ENCODE measurements around the gene MDM2. TPM values are rescaled to one million over a fixed set of nuclear protein-coding genes. Genes with fewer than 3 reads are reported as not detected.

Gene MDM2
- total RNA-seq, 1 donor from 2014 or later, result 160 TPM

GRCh38 chr12:68878846-68879245, 70.9 kb downstream of the MDM2 start:
- H3K4me3 Mint-ChIP-seq (ENCODE audit: unreplicated experiment), result no peak overlapping the region
- H3K27me3 Mint-ChIP-seq (ENCODE audit: low read depth), result peaks cover 2% of the 10 kb centered on the region
- DNase-seq (ENCODE audit: low spot score), result no peak
- TF ChIP-seq, protein P1, sequence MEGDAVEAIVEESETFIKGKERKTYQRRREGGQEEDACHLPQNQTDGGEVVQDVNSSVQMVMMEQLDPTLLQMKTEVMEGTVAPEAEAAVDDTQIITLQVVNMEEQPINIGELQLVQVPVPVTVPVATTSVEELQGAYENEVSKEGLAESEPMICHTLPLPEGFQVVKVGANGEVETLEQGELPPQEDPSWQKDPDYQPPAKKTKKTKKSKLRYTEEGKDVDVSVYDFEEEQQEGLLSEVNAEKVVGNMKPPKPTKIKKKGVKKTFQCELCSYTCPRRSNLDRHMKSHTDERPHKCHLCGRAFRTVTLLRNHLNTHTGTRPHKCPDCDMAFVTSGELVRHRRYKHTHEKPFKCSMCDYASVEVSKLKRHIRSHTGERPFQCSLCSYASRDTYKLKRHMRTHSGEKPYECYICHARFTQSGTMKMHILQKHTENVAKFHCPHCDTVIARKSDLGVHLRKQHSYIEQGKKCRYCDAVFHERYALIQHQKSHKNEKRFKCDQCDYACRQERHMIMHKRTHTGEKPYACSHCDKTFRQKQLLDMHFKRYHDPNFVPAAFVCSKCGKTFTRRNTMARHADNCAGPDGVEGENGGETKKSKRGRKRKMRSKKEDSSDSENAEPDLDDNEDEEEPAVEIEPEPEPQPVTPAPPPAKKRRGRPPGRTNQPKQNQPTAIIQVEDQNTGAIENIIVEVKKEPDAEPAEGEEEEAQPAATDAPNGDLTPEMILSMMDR (IDR thresholded peaks at IDR 0.05), result no peak
- H3K9me3 Mint-ChIP-seq (ENCODE audit: low read depth), result peaks cover 4% of the 10 kb centered on the region
- no peaks in the 10 kb centered on the region for H3K4me1 Mint-ChIP-seq (ENCODE audit: low read depth)
- no peak overlapping the region for H3K27ac Mint-ChIP-seq (ENCODE audit: unreplicated experiment)
- H3K36me3 Mint-ChIP-seq (ENCODE audit: low read depth), result no peaks in the 10 kb centered on the region

GRCh38 chr12:68880660-68881325, 72.8 kb downstream of the MDM2 start:
- Mint-ChIP-seq H3K4me1 (ENCODE audit: low read depth) (no peaks in the 10 kb centered on the region), H3K27ac (ENCODE audit: unreplicated experiment) (no peak overlapping the region), H3K4me3 (ENCODE audit: unreplicated experiment) (no peak overlapping the region), H3K9me3 (ENCODE audit: low read depth) (peaks cover 4% of the 10 kb centered on the region), H3K27me3 (ENCODE audit: low read depth) (peaks cover 4% of the 10 kb centered on the region), H3K36me3 (ENCODE audit: low read depth) (no peaks in the 10 kb centered on the region)
- TF ChIP-seq, protein P1 (IDR thresholded peaks at IDR 0.05), result no peak
- DNase-seq (ENCODE audit: low spot score), result no peak

GRCh38 chr12:68882251-68882964, 74.4 kb downstream of the MDM2 start:
- Mint-ChIP-seq H3K4me1 (ENCODE audit: low read depth) (no peaks in the 10 kb centered on the region), H3K36me3 (ENCODE audit: low read depth) (no peaks in the 10 kb centered on the region), H3K9me3 (ENCODE audit: low read depth) (peaks cover 4% of the 10 kb centered on the region), H3K27me3 (ENCODE audit: low read depth) (peaks cover 4% of the 10 kb centered on the region), H3K4me3 (ENCODE audit: unreplicated experiment) (no peak overlapping the region), H3K27ac (ENCODE audit: unreplicated experiment) (no peak overlapping the region)
- TF ChIP-seq, protein P1 (IDR thresholded peaks at IDR 0.05), result no peak
- DNase-seq (ENCODE audit: low spot score), result no peak

DNA sequence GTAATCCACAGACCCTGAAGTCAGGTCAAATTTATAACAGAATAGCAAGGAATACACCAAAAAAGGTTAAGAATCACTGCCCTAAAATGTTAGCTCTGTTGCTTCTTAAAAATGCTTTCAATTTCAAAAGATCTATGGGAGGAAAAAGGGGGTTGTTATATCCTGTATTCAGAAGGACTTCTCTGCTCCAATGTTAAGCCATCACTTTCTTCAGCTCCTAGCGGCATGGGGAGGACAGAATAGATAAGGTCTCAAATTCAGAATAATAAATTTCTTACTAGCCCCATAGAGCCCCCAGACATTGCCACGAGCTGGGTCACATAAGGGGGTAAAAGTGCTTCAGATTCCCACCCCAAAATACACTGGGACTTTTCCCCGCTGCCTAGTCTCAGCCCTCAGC, 75.2 kb downstream of the MDM2 start:
- H3K4me3 Mint-ChIP-seq (ENCODE audit: unreplicated experiment), result no peak overlapping the region
- no peaks in the 10 kb centered on the region for H3K36me3 Mint-ChIP-seq (ENCODE audit: low read depth)
- TF ChIP-seq, protein P1 (IDR thresholded peaks at IDR 0.05), result no peak

GRCh38 chr12:68884251-68884650, 76.3 kb downstream of the MDM2 start:
- Mint-ChIP-seq H3K27me3 (ENCODE audit: low read depth) (peaks cover 4% of the 10 kb centered on the region), H3K4me1 (ENCODE audit: low read depth) (no peaks in the 10 kb centered on the region), H3K4me3 (ENCODE audit: unreplicated experiment) (no peak overlapping the region), H3K36me3 (ENCODE audit: low read depth) (no peaks in the 10 kb centered on the region), H3K27ac (ENCODE audit: unreplicated experiment) (no peak overlapping the region), H3K9me3 (ENCODE audit: low read depth) (no peaks in the 10 kb centered on the region)
- TF ChIP-seq, protein P1 (IDR thresholded peaks at IDR 0.05), result no peak
- no peak for DNase-seq (ENCODE audit: low spot score)

More for the DNA sequence above, 75.2 kb downstream of the MDM2 start:
- no peak for DNase-seq (ENCODE audit: low spot score)
- Mint-ChIP-seq H3K9me3 (ENCODE audit: low read depth) (peaks cover 4% of the 10 kb centered on the region), H3K27ac (ENCODE audit: unreplicated experiment) (no peak overlapping the region), H3K27me3 (ENCODE audit: low read depth) (peaks cover 4% of the 10 kb centered on the region), H3K4me1 (ENCODE audit: low read depth) (no peaks in the 10 kb centered on the region)

Measured in chondrocyte (in vitro differentiated cells).